ENCODE data around the gene FUZ.

FUZ gene

GRCh38 chr19:49793561-49793840 lies 19.6 kb downstream of the FUZ start:
- Histone ChIP-seq H3K9me3 (ENCODE audit: low read depth, low read length) (no peaks in the 10 kb centered on the region), H3K36me3 (ENCODE audit: insufficient read depth, low read length) (peaks cover 27% of the 10 kb centered on the region; the same call in 1 of the 2 replicates), H3K4me3 (no peak overlapping the region), H3K9ac (ENCODE audit: insufficient read length) (no peak overlapping the region), H3K27ac (no peak overlapping the region)
- no peak for TF ChIP-seq FOXP2 (optimal IDR thresholded peaks at IDR 0.05; ENCODE audit: control extremely low read depth, extremely low read length, insufficient read depth)
- TF ChIP-seq EZH2 (IDR thresholded peaks at IDR 0.05), result no peak
- TF ChIP-seq POLR2AphosphoS5 (IDR thresholded peaks at IDR 0.05; ENCODE audit: borderline replicate concordance, low read depth, low read length), result no peak
- no peak for DNase-seq (ENCODE audit: low read depth, low spot score)

DNA sequence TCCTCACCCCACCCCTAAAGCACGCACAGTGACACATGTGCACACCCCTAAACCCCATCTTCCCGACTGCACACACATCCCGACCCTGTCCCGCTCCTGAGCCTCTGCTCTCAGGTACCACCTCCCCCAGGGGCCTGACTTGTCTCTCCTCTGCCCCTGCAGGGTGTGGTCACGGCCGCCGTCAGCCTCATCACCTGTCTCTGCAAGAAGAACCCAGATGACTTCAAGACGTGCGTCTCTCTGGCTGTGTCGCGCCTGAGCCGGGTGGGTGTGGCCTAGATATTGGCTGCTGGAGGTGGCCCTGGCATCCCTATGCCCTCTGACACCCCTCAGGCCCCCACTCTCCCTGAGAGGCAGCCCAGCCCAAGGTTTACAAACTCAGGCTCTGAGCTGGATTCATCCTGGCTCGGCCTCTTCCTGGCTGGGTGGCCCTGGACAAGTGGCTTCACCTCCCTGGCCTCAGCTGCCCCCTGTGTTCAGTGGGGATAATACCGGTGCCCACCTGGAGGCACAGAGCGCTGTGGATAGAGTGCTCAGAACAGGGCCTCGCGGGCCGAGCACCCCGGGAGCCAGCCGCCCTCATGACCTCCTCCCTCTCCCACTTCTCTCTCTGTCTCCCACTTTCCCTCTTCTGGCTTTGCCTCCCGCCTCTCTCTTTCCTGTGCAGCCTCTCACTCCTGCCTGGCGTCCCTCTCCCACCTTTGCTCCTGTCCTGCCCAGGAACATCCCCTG lies 20.1 kb downstream of the FUZ start:
- H3K36me3 ChIP-seq (ENCODE audit: insufficient read depth, low read length), result peaks cover 26% of the 10 kb centered on the region; the same call in 1 of the 2 replicates
- no peak overlapping the region for H3K27ac ChIP-seq

DNA sequence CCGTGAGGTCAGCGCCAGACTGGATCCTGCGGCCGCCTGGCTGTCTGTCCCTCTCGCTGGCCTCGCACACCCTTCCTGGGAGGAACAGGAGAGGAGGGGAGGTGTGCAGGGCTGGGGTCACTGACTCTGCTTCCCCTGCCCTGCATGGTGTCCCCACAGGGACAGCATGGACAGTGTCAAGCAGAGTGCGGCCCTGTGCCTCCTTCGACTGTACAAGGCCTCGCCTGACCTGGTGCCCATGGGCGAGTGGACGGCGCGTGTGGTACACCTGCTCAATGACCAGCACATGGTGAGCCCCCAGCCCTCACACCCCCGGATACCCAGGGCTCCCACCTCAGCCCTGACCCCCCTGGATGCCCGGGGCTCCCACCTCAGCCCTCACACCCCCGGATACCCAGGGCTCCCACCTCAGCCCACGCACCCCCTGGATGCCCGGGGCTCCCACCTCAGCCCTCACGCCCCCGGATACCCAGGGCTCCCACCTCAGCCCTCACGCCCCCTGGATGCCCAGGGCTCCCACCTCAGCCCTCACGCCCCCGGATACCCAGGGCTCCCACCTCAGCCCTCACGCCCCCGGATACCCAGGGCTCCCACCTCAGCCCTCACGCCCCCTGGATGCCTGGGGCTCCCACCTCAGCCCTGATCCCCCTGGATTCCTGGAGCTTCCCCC lies 21.2 kb downstream of the FUZ start:
- Histone ChIP-seq H3K9me3 (ENCODE audit: low read depth, low read length) (no peaks in the 10 kb centered on the region), H3K9ac (ENCODE audit: insufficient read length) (no peak overlapping the region), H3K36me3 (ENCODE audit: insufficient read depth, low read length) (peaks cover 20% of the 10 kb centered on the region; the same call in 1 of the 2 replicates), H3K4me3 (no peak overlapping the region), H3K27ac (no peak overlapping the region)
- TF ChIP-seq POLR2AphosphoS5 (IDR thresholded peaks at IDR 0.05; ENCODE audit: borderline replicate concordance, low read depth, low read length) (no peak), EZH2 (IDR thresholded peaks at IDR 0.05) (no peak), FOXP2 (optimal IDR thresholded peaks at IDR 0.05; ENCODE audit: control extremely low read depth, extremely low read length, insufficient read depth) (no peak)
- no peak for DNase-seq (ENCODE audit: low read depth, low spot score)

More for the DNA sequence above, 20.1 kb downstream of the FUZ start:
- TF ChIP-seq POLR2AphosphoS5 (IDR thresholded peaks at IDR 0.05; ENCODE audit: borderline replicate concordance, low read depth, low read length) (no peak), EZH2 (IDR thresholded peaks at IDR 0.05) (no peak), FOXP2 (optimal IDR thresholded peaks at IDR 0.05; ENCODE audit: control extremely low read depth, extremely low read length, insufficient read depth) (no peak)
- no peak overlapping the region for H3K4me3 ChIP-seq
- no peak for DNase-seq (ENCODE audit: low read depth, low spot score)
- no peak overlapping the region for H3K9ac ChIP-seq (ENCODE audit: insufficient read length)
- no peaks in the 10 kb centered on the region for H3K9me3 ChIP-seq (ENCODE audit: low read depth, low read length)

GRCh38 chr19:49790866-49791265 lies 22.2 kb downstream of the FUZ start:
- peaks cover 11% of the 10 kb centered on the region; the same call in 1 of the 2 replicates for H3K36me3 ChIP-seq (ENCODE audit: insufficient read depth, low read length)
- H3K9me3 ChIP-seq (ENCODE audit: low read depth, low read length), result no peaks in the 10 kb centered on the region
- H3K9ac ChIP-seq (ENCODE audit: insufficient read length), result no peak overlapping the region
- no peak for DNase-seq (ENCODE audit: low read depth, low spot score)
- TF ChIP-seq FOXP2 (optimal IDR thresholded peaks at IDR 0.05; ENCODE audit: control extremely low read depth, extremely low read length, insufficient read depth), result no peak
- TF ChIP-seq EZH2 (IDR thresholded peaks at IDR 0.05), result no peak
- no peak for TF ChIP-seq POLR2AphosphoS5 (IDR thresholded peaks at IDR 0.05; ENCODE audit: borderline replicate concordance, low read depth, low read length)
- no peak overlapping the region for H3K27ac ChIP-seq
- H3K4me3 ChIP-seq, result no peak overlapping the region

- Histone ChIP-seq H3K36me3 (ENCODE audit: insufficient read depth, low read length) (peaks cover 10% of the 10 kb centered on the region; the same call in 1 of the 2 replicates), H3K9ac (ENCODE audit: insufficient read length) (no peak overlapping the region)
Observed at GRCh38 chr19:49788857-49789256, 24.2 kb downstream of the FUZ start.

GRCh38 chr19:49787746-49788145 lies 25.3 kb downstream of the FUZ start:
- TF ChIP-seq FOXP2 (optimal IDR thresholded peaks at IDR 0.05; ENCODE audit: control extremely low read depth, extremely low read length, insufficient read depth) (no peak), EZH2 (IDR thresholded peaks at IDR 0.05) (no peak), POLR2AphosphoS5 (IDR thresholded peaks at IDR 0.05; ENCODE audit: borderline replicate concordance, low read depth, low read length) (no peak)
- H3K9me3 ChIP-seq (ENCODE audit: low read depth, low read length), result no peaks in the 10 kb centered on the region
- H3K9ac ChIP-seq (ENCODE audit: insufficient read length), result no peak overlapping the region
- no peak for DNase-seq (ENCODE audit: low read depth, low spot score)
- H3K4me3 ChIP-seq, result no peak overlapping the region
- H3K36me3 ChIP-seq (ENCODE audit: insufficient read depth, low read length), result peaks cover 11% of the 10 kb centered on the region; the same call in 1 of the 2 replicates
- H3K27ac ChIP-seq, result no peak overlapping the region

More at GRCh38 chr19:49788857-49789256, 24.2 kb downstream of the FUZ start:
- no peak for TF ChIP-seq EZH2 (IDR thresholded peaks at IDR 0.05)
- no peak for TF ChIP-seq POLR2AphosphoS5 (IDR thresholded peaks at IDR 0.05; ENCODE audit: borderline replicate concordance, low read depth, low read length)
- no peak for TF ChIP-seq FOXP2 (optimal IDR thresholded peaks at IDR 0.05; ENCODE audit: control extremely low read depth, extremely low read length, insufficient read depth)
- DNase-seq (ENCODE audit: low read depth, low spot score), result no peak
- Histone ChIP-seq H3K4me3 (no peak overlapping the region), H3K27ac (no peak overlapping the region), H3K9me3 (ENCODE audit: low read depth, low read length) (no peaks in the 10 kb centered on the region)

GRCh38 chr19:49786376-49786820 lies 26.7 kb downstream of the FUZ start:
- Histone ChIP-seq H3K27ac (no peak overlapping the region), H3K36me3 (ENCODE audit: insufficient read depth, low read length) (peaks cover 10% of the 10 kb centered on the region; the same call in 1 of the 2 replicates), H3K9ac (ENCODE audit: insufficient read length) (no peak overlapping the region), H3K4me3 (no peak overlapping the region), H3K9me3 (ENCODE audit: low read depth, low read length) (no peaks in the 10 kb centered on the region)
- TF ChIP-seq POLR2AphosphoS5 (IDR thresholded peaks at IDR 0.05; ENCODE audit: borderline replicate concordance, low read depth, low read length), result no peak
- TF ChIP-seq FOXP2 (optimal IDR thresholded peaks at IDR 0.05; ENCODE audit: control extremely low read depth, extremely low read length, insufficient read depth), result no peak
- TF ChIP-seq EZH2 (IDR thresholded peaks at IDR 0.05), result no peak
- no peak for DNase-seq (ENCODE audit: low read depth, low spot score)

- Histone ChIP-seq H3K9me3 (ENCODE audit: low read depth, low read length) (no peaks in the 10 kb centered on the region), H3K27ac (no peak overlapping the region), H3K4me3 (no peak overlapping the region), H3K9ac (ENCODE audit: insufficient read length) (no peak overlapping the region), H3K36me3 (ENCODE audit: insufficient read depth, low read length) (peaks cover 10% of the 10 kb centered on the region; the same call in 1 of the 2 replicates)
- no peak for DNase-seq (ENCODE audit: low read depth, low spot score)
- no peak for TF ChIP-seq EZH2 (IDR thresholded peaks at IDR 0.05)
- no peak for TF ChIP-seq FOXP2 (optimal IDR thresholded peaks at IDR 0.05; ENCODE audit: control extremely low read depth, extremely low read length, insufficient read depth)
- no peak for TF ChIP-seq POLR2AphosphoS5 (IDR thresholded peaks at IDR 0.05; ENCODE audit: borderline replicate concordance, low read depth, low read length)
Observed at GRCh38 chr19:49782515-49782914, 30.6 kb downstream of the FUZ start.
